H9 (cell line): ENCODE measurements around the gene SNX2. TPM values are rescaled to one million over a fixed set of nuclear protein-coding genes. Genes with fewer than 3 reads are reported as not detected.

ENCODE experiments used
- DNase-seq: peaks from one replicate; pipeline ENCODE4 v3.0.0-alpha.2; 2017
- H2AFZ ChIP-seq: one replicate; pipeline ENCODE4 v1.6.1; 2013; ENCODE audit warnings: mild to moderate bottlenecking, low read length, control low read depth, moderate library complexity
- H2AK5ac ChIP-seq: 2 replicates; pipeline ENCODE4 v1.6.1; 2013; ENCODE audit warnings: low read length, control low read depth, mixed read lengths; ENCODE audit not compliant: insufficient read length
- H2BK120ac ChIP-seq: one replicate; pipeline ENCODE4 v1.6.1; 2013; ENCODE audit warnings: low read depth, mild to moderate bottlenecking, low read length, control low read depth, inconsistent platforms; ENCODE audit not compliant: poor library complexity, severe bottlenecking
- H2BK12ac ChIP-seq: 2 replicates; pipeline ENCODE4 v1.6.1; 2013; ENCODE audit warnings: low read length, control low read depth, mixed read lengths, low read depth; ENCODE audit not compliant: insufficient read length
- H2BK15ac ChIP-seq: 2 replicates; pipeline ENCODE4 v1.6.1; 2013; ENCODE audit warnings: low read depth, low read length, control low read depth
- H2BK20ac ChIP-seq: one replicate; pipeline ENCODE4 v1.6.1; 2013; ENCODE audit warnings: low read depth, mild to moderate bottlenecking, low read length, control low read depth, inconsistent platforms; ENCODE audit not compliant: poor library complexity, severe bottlenecking
- H2BK5ac ChIP-seq: 2 replicates; pipeline ENCODE4 v1.6.1; 2013; ENCODE audit warnings: low read length, control low read depth, mixed read lengths; ENCODE audit not compliant: insufficient read length
- H3K14ac ChIP-seq: 2 replicates; pipeline ENCODE4 v1.6.1; 2013; ENCODE audit warnings: low read length, control low read depth; ENCODE audit not compliant: insufficient read depth
- H3K18ac ChIP-seq: 2 replicates; pipeline ENCODE4 v1.6.1; 2013; ENCODE audit warnings: low read depth, mild to moderate bottlenecking, mixed read lengths, low read length, control low read depth; ENCODE audit not compliant: insufficient read length
- H3K23ac ChIP-seq: 2 replicates; pipeline ENCODE4 v1.6.1; 2013; ENCODE audit warnings: low read length, control low read depth, mixed read lengths, low read depth; ENCODE audit not compliant: insufficient read length
- H3K23me2 ChIP-seq: 2 replicates; pipeline ENCODE4 v1.6.1; 2013; ENCODE audit warnings: low read depth, mild to moderate bottlenecking, mixed read lengths, low read length, control low read depth; ENCODE audit not compliant: insufficient read length, poor library complexity, severe bottlenecking
- H3K27ac ChIP-seq: 2 replicates; pipeline ENCODE4 v1.5.1; 2013; ENCODE audit warnings: low read length, control low read depth, mixed read lengths, low read depth; ENCODE audit not compliant: insufficient read length
- H3K27me3 ChIP-seq: 2 replicates; pipeline ENCODE4 v1.6.1; 2013; ENCODE audit warnings: low read length, control low read depth, inconsistent platforms; ENCODE audit not compliant: insufficient read depth
- H3K4ac ChIP-seq: 2 replicates; pipeline ENCODE4 v1.6.1; 2013; ENCODE audit warnings: low read depth, mild to moderate bottlenecking, control low read depth, inconsistent platforms, low read length, moderate library complexity
- H3K4me1 ChIP-seq: 2 replicates; pipeline ENCODE4 v1.6.1; 2013; ENCODE audit warnings: low read length, control low read depth, inconsistent platforms; ENCODE audit not compliant: insufficient read depth
- H3K4me2 ChIP-seq: 2 replicates; pipeline ENCODE4 v1.6.1; 2013; ENCODE audit warnings: low read length, control low read depth, mixed read lengths; ENCODE audit not compliant: insufficient read length, insufficient read depth
- H3K56ac ChIP-seq: 2 replicates; pipeline ENCODE4 v1.6.1; 2013; ENCODE audit warnings: low read depth, mild to moderate bottlenecking, mixed read lengths, low read length, control low read depth; ENCODE audit not compliant: insufficient read length
- H3K79me1 ChIP-seq: 2 replicates; pipeline ENCODE4 v1.6.1; 2013; ENCODE audit warnings: low read depth, mild to moderate bottlenecking, moderate library complexity, low read length, control low read depth, inconsistent platforms; ENCODE audit not compliant: insufficient read depth, poor library complexity, severe bottlenecking
- H3K79me2 ChIP-seq: 2 replicates; pipeline ENCODE4 v1.6.1; 2013; ENCODE audit warnings: low read length, control low read depth, inconsistent platforms; ENCODE audit not compliant: insufficient read depth
- H3K9ac ChIP-seq: 2 replicates; pipeline ENCODE4 v1.6.1; 2013; ENCODE audit warnings: low read length, control low read depth, mixed read lengths; ENCODE audit not compliant: insufficient read length; ENCODE audit errors: extremely low read depth
- H3K9me3 ChIP-seq: one replicate; pipeline ENCODE4 v1.6.1; 2013; ENCODE audit warnings: low read depth, low read length, inconsistent platforms; ENCODE audit not compliant: control insufficient read depth
- H3T11ph ChIP-seq: one replicate; pipeline ENCODE4 v1.6.1; 2013; ENCODE audit warnings: mild to moderate bottlenecking, low read length, control low read depth, inconsistent platforms
- H4K20me1 ChIP-seq: one replicate; pipeline ENCODE4 v1.6.1; 2013; ENCODE audit not compliant: control insufficient read depth, insufficient read length, insufficient read depth
- H4K5ac ChIP-seq: 2 replicates; pipeline ENCODE4 v1.6.1; 2013; ENCODE audit warnings: low read depth, mild to moderate bottlenecking, mixed read lengths, low read length, control low read depth; ENCODE audit not compliant: insufficient read length
- H4K8ac ChIP-seq: replicated peaks from 2 replicates; pipeline ENCODE4 v1.6.1; 2013; ENCODE audit warnings: low read length, control low read depth, mixed read lengths, low read depth; ENCODE audit not compliant: insufficient read length
- H4K91ac ChIP-seq: 2 replicates; pipeline ENCODE4 v1.6.1; 2013; ENCODE audit warnings: low read depth, mild to moderate bottlenecking, moderate library complexity, mixed read lengths, low read length, control low read depth; ENCODE audit not compliant: insufficient read length
- H3K27ac Mint-ChIP-seq, 3 experiments: 2 replicates in 2 of 3; 3 replicates in 1 of 3; pipeline ENCODE4 v1.8.0; 2020 to 2021; ENCODE audit warnings: mixed read lengths in 3 of 3, mild to moderate bottlenecking in 1 of 3, moderate library complexity in 1 of 3
- H3K27me3 Mint-ChIP-seq: 2 replicates; pipeline ENCODE4 v1.8.0; 2021; ENCODE audit warnings: low read depth, mild to moderate bottlenecking, moderate library complexity, mixed read lengths
- H3K36me3 Mint-ChIP-seq, 3 experiments: 2 replicates in 2 of 3; 3 replicates in 1 of 3; pipeline ENCODE4 v1.8.0; 2020 to 2021; ENCODE audit warnings: low read depth in 3 of 3, mixed read lengths in 3 of 3; ENCODE audit not compliant: insufficient read depth in 1 of 3
- H3K4me1 Mint-ChIP-seq, 2 experiments: 2 replicates each; pipeline ENCODE4 v1.8.0; 2020; ENCODE audit warnings: mixed read lengths in 2 of 2
- H3K4me3 Mint-ChIP-seq, 2 experiments: 2 replicates in 1 of 2; 3 replicates in 1 of 2; pipeline ENCODE4 v1.8.0; 2020 to 2021; ENCODE audit warnings: mild to moderate bottlenecking in 2 of 2, mixed read lengths in 2 of 2, moderate library complexity in 1 of 2
- H3K9me3 Mint-ChIP-seq, 2 experiments: 2 replicates in 1 of 2; 3 replicates in 1 of 2; pipeline ENCODE4 v1.8.0; 2020; ENCODE audit warnings: mild to moderate bottlenecking in 2 of 2, mixed read lengths in 2 of 2, moderate library complexity in 1 of 2
- CTCF ChIP-seq: fragments of 200-600 bp; sonication (generic); conservative IDR thresholded peaks from 3 replicates; pipeline ENCODE4 v1.8.0; 2021; ENCODE audit warnings: antibody characterized with exemption, mild to moderate bottlenecking
- WGBS: extraction: QIAGEN DNeasy Blood & Tissue Kit; methylation state at CpG from one replicate; pipeline ENCODE4 v1.1.7; 2013; ENCODE audit warnings: missing lambda C conversion rate, low lambda C conversion rate, mixed read lengths; ENCODE audit not compliant: insufficient read length; ENCODE audit errors: extremely low coverage; 5-methylcytosine and 5-hydroxymethylcytosine counted together
- total RNA-seq: library from RNA; stranded (reverse); gene quantifications from 2 replicates; pipeline ENCODE4 v1.2.1, GENCODE V29; 2021

Gene SNX2
- total RNA-seq, 1 experiment from 2014 or later: 62.6 TPM

GRCh38 chr5:122788371-122788770, 13.5 kb downstream of the SNX2 start:
- Histone ChIP-seq H2BK12ac (no peak overlapping the region), H3K4me2 (no peak overlapping the region), H4K91ac (no peak overlapping the region), H3K79me1 (peaks cover 15% of the 10 kb centered on the region), H3K4ac (no peak overlapping the region), H4K5ac (no peak overlapping the region), H2AFZ (no peak overlapping the region), H3K27me3 (no peaks in the 10 kb centered on the region), H2BK15ac (no peak overlapping the region), H3K23me2 (no peaks in the 10 kb centered on the region), H4K20me1 (no peaks in the 10 kb centered on the region), H2BK120ac (no peak overlapping the region), H4K8ac (no peak overlapping the region), H3K14ac (no peak overlapping the region), H3K4me1 (no peaks in the 10 kb centered on the region; the same call in 1 of the 2 replicates), H3K9ac (no peak overlapping the region), H3K23ac (no peak overlapping the region), H2BK5ac (no peak overlapping the region), H3K79me2 (peaks cover 9% of the 10 kb centered on the region; the same call in 1 of the 2 replicates), H3K56ac (no peak overlapping the region), H2AK5ac (no peak overlapping the region), H2BK20ac (no peak overlapping the region), H3K27ac (no peak overlapping the region), H3T11ph (no peak overlapping the region), H3K9me3 (no peaks in the 10 kb centered on the region), H3K18ac (no peak overlapping the region)
- Mint-ChIP-seq H3K4me1 (peaks cover 15% of the 10 kb centered on the region in 2 experiments), H3K4me3 (no peak overlapping the region), H3K27ac (no peak overlapping the region), H3K27me3 (no peaks in the 10 kb centered on the region; the same call in 1 of the 2 replicates), H3K36me3 (peaks cover 5 to 23% (median 22%) of the 10 kb centered on the region in 3 experiments; a peak in 5 of 7 replicates), H3K9me3 (peaks cover 4 to 6% of the 10 kb centered on the region in 2 experiments; a peak in 3 of 5 replicates)
- no peak for DNase-seq
- no CpG with 5 or more reads among the region's 1 CpG for WGBS
- TF ChIP-seq CTCF: no peak
